NCI-H187 (cell line): Measurements from ENCODE around the gene TLE3.
"Not testable (repeated sequence)": the region's sequence is repeated elsewhere in the genome, so short reads cannot be mapped to it uniquely, and the experiment has no call there.

Source experiments
- DNase-seq, 2 experiments: peaks; one replicate each; lab custom pipeline; 2025; lab: John Stamatoyannopoulos, UW

The TLE3 gene

GRCh38 chr15:70125605-70126004 lies 27.9 kb upstream of the TLE3 start:
- DNase-seq, result peak in 1 of 2 experiments; percentile 37

GRCh38 chr15:70121624-70122302 lies 24.0 kb upstream of the TLE3 start:
- no peak for DNase-seq

- no peak for DNase-seq
Observed at GRCh38 chr15:70120958-70121623, 23.4 kb upstream of the TLE3 start.

GRCh38 chr15:70119911-70120508 lies 22.3 kb upstream of the TLE3 start:
- DNase-seq, result no peak

- DNase-seq, result no peak
Observed at GRCh38 chr15:70118599-70118998, 20.9 kb upstream of the TLE3 start.

- DNase-seq, result no peak
Observed at GRCh38 chr15:70116317-70116716, 18.6 kb upstream of the TLE3 start.

- DNase-seq, result no peak
Observed at GRCh38 chr15:70114221-70114620, 16.5 kb upstream of the TLE3 start.

GRCh38 chr15:70113304-70113700 lies 15.6 kb upstream of the TLE3 start:
- DNase-seq, result no peak

- DNase-seq, result not testable (repeated sequence)
Observed at GRCh38 chr15:70112572-70113303, 15.0 kb upstream of the TLE3 start.

- no peak for DNase-seq
Observed at GRCh38 chr15:70112074-70112395, 14.3 kb upstream of the TLE3 start.

GRCh38 chr15:70111203-70112073 lies 13.7 kb upstream of the TLE3 start:
- peak; percentile 51 to 66 for DNase-seq

- no peak for DNase-seq
Observed at GRCh38 chr15:70109978-70110377, 12.3 kb upstream of the TLE3 start.

- DNase-seq, result no peak
Observed at GRCh38 chr15:70109531-70109930, 11.8 kb upstream of the TLE3 start.

- DNase-seq, result no peak
Observed at GRCh38 chr15:70103880-70104626, 6.3 kb upstream of the TLE3 start.

- DNase-seq, result no peak
Observed at GRCh38 chr15:70102827-70103226, 5.1 kb upstream of the TLE3 start.

GRCh38 chr15:70101459-70102113 lies 3.9 kb upstream of the TLE3 start:
- peak; percentile 58 to 87 for DNase-seq

GRCh38 chr15:70100474-70101341 lies 3.0 kb upstream of the TLE3 start:
- DNase-seq, result no peak

GRCh38 chr15:70099967-70100473 lies 2.3 kb upstream of the TLE3 start:
- DNase-seq, result no peak
